ENCODE measurements around the gene BRAP.

The BRAP gene

GRCh38 chr12:111715279-111715678, 29.5 kb upstream of the BRAP start:
- no peak for TF ChIP-seq YY1 (IDR thresholded peaks at IDR 0.05; ENCODE audit: insufficient read depth, insufficient read length)
- no peak for TF ChIP-seq SUZ12 (IDR thresholded peaks at IDR 0.05; ENCODE audit: extremely low read depth, insufficient read depth, insufficient read length)
- TF ChIP-seq ZNF274 (IDR thresholded peaks at IDR 0.05; ENCODE audit: low read depth, low read length), result no peak
- H3K9me3 ChIP-seq (ENCODE audit: insufficient read depth, low read length), result peaks cover 7% of the 10 kb centered on the region
- peaks cover 62% of the 10 kb centered on the region for H3K36me3 ChIP-seq (ENCODE audit: insufficient read depth, insufficient read length, low read length)
- H3K4me3 ChIP-seq (ENCODE audit: insufficient read length, low read depth), result no peak overlapping the region
- DNase-seq (ENCODE audit: low read depth, low spot score), result no peak
- H3K27me3 ChIP-seq (ENCODE audit: insufficient read depth, insufficient read length), result no peaks in the 10 kb centered on the region
- no peak overlapping the region for H3K9ac ChIP-seq (ENCODE audit: insufficient read length, low read depth)
- H3K4me1 ChIP-seq (ENCODE audit: insufficient read depth, insufficient read length), result no peaks in the 10 kb centered on the region

GRCh38 chr12:111706145-111706544, 20.4 kb upstream of the BRAP start:
- H3K36me3 ChIP-seq (ENCODE audit: insufficient read depth, insufficient read length, low read length), result peaks cover 62% of the 10 kb centered on the region
- DNase-seq (ENCODE audit: low read depth, low spot score), result no peak
- H3K27me3 ChIP-seq (ENCODE audit: insufficient read depth, insufficient read length), result no peaks in the 10 kb centered on the region
- no peak overlapping the region for H3K4me3 ChIP-seq (ENCODE audit: insufficient read length, low read depth)
- no peak overlapping the region for H3K9ac ChIP-seq (ENCODE audit: insufficient read length, low read depth)
- H3K4me1 ChIP-seq (ENCODE audit: insufficient read depth, insufficient read length), result no peaks in the 10 kb centered on the region
- H3K9me3 ChIP-seq (ENCODE audit: insufficient read depth, low read length), result no peaks in the 10 kb centered on the region
- TF ChIP-seq YY1 (IDR thresholded peaks at IDR 0.05; ENCODE audit: insufficient read depth, insufficient read length) (no peak), SUZ12 (IDR thresholded peaks at IDR 0.05; ENCODE audit: extremely low read depth, insufficient read depth, insufficient read length) (no peak), ZNF274 (IDR thresholded peaks at IDR 0.05; ENCODE audit: low read depth, low read length) (no peak)

DNA sequence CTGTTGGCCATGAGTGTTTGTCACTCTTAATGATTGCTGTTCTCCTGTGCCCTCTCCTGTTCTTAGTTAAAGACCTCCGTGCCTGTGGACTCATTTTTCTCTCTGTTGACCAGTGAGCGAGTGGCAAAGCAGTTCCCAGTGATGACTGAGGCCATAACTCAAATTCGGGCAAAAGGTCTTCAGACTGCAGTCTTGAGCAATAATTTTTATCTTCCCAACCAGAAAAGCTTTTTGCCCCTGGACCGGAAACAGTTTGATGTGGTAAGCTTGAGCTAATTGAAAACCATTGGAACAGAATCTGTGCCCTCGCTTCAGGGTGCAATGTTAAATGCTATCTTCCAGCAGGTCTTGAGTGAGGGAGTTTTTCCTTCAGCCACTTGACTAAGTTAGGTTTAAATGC, 19.9 kb upstream of the BRAP start:
- no peak for DNase-seq (ENCODE audit: low read depth, low spot score)
- H3K4me3 ChIP-seq (ENCODE audit: insufficient read length, low read depth), result no peak overlapping the region
- peaks cover 63% of the 10 kb centered on the region for H3K36me3 ChIP-seq (ENCODE audit: insufficient read depth, insufficient read length, low read length)
- TF ChIP-seq YY1 (IDR thresholded peaks at IDR 0.05; ENCODE audit: insufficient read depth, insufficient read length), result no peak
- TF ChIP-seq SUZ12 (IDR thresholded peaks at IDR 0.05; ENCODE audit: extremely low read depth, insufficient read depth, insufficient read length), result no peak
- no peak for TF ChIP-seq ZNF274 (IDR thresholded peaks at IDR 0.05; ENCODE audit: low read depth, low read length)
- H3K4me1 ChIP-seq (ENCODE audit: insufficient read depth, insufficient read length), result no peaks in the 10 kb centered on the region
- H3K9me3 ChIP-seq (ENCODE audit: insufficient read depth, low read length), result no peaks in the 10 kb centered on the region
- H3K27me3 ChIP-seq (ENCODE audit: insufficient read depth, insufficient read length), result no peaks in the 10 kb centered on the region
- no peak overlapping the region for H3K9ac ChIP-seq (ENCODE audit: insufficient read length, low read depth)

DNA sequence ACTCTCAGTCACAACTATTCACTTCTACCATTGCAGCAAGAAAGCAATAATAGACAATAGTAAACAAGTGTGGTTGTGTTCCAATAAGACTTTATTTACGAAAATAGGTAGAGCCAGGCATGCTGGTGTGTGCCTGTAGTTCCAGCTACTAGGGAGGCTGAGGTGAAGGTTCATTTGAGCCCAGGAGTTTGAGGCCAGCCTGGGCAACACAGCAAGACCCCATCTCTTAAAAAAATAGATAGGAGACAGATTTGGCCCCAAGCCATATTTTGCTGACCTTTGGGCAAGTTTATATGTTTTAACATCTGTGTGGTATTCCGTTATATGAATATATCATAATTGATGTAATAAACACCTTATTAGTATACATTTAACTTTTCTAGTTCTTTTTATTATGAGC, 14.2 kb upstream of the BRAP start:
- H3K27me3 ChIP-seq (ENCODE audit: insufficient read depth, insufficient read length), result no peaks in the 10 kb centered on the region
- TF ChIP-seq SUZ12 (IDR thresholded peaks at IDR 0.05; ENCODE audit: extremely low read depth, insufficient read depth, insufficient read length) (no peak), ZNF274 (IDR thresholded peaks at IDR 0.05; ENCODE audit: low read depth, low read length) (no peak), YY1 (IDR thresholded peaks at IDR 0.05; ENCODE audit: insufficient read depth, insufficient read length) (no peak)
- peaks cover 52% of the 10 kb centered on the region for H3K36me3 ChIP-seq (ENCODE audit: insufficient read depth, insufficient read length, low read length)
- DNase-seq (ENCODE audit: low read depth, low spot score), result no peak
- no peak overlapping the region for H3K4me3 ChIP-seq (ENCODE audit: insufficient read length, low read depth)
- H3K4me1 ChIP-seq (ENCODE audit: insufficient read depth, insufficient read length), result no peaks in the 10 kb centered on the region
- no peak overlapping the region for H3K9ac ChIP-seq (ENCODE audit: insufficient read length, low read depth)
- H3K9me3 ChIP-seq (ENCODE audit: insufficient read depth, low read length), result no peaks in the 10 kb centered on the region

DNA sequence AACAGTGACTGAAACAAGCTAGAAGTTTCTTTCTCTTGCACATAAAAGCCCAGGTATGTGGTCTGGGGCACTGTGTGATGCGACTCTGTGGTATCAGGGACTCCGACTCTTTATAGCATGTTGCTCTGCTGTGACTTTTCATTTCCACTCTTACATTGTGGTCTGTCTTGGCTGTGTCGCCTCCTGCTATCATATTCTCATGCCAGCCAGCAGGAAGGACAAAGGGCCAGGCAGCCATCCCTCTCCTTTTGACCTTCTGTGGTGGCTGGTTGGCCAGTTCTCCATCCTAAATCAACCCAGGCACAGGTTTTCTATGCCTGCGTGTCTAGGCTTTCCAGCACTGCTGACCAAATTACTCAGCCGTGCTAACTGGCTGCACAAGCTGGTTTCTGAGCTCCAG, 8.1 kb upstream of the BRAP start:
- no peak overlapping the region for H3K9ac ChIP-seq (ENCODE audit: insufficient read length, low read depth)
- H3K4me1 ChIP-seq (ENCODE audit: insufficient read depth, insufficient read length), result no peaks in the 10 kb centered on the region

DNA sequence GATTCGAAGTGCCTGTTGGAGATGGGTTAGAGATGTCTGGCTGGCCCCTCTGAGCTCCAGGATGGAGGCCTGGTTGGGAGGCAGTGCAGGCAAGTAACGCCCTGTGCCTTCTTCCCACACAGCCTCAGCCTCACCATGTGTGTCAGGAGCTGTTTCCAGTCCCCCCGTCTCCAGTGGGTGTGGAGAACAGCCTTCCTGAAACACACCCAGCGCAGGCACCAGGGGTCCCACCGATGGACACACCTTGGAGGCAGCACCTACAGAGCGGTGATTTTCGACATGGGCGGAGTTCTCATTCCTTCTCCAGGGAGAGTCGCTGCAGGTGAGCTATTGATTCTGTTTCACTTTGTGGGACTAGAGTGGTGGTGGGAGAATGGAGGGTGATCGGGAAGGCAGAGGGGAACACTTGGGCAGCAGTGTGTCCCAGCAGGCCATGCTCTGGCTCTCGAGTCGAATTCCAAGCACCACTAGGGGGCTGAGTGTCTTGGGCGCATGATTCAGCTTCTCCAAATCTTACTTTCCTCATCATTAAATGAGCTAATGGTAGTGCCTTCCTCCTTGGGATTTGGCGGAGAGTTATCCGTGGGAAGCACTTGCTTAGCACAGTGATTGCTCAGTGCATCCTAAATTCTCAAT, 6.9 kb upstream of the BRAP start:
- Histone ChIP-seq H3K36me3 (ENCODE audit: insufficient read depth, insufficient read length, low read length) (peaks cover 44% of the 10 kb centered on the region), H3K4me1 (ENCODE audit: insufficient read depth, insufficient read length) (no peaks in the 10 kb centered on the region), H3K9ac (ENCODE audit: insufficient read length, low read depth) (no peak overlapping the region), H3K4me3 (ENCODE audit: insufficient read length, low read depth) (no peak overlapping the region), H3K27me3 (ENCODE audit: insufficient read depth, insufficient read length) (no peaks in the 10 kb centered on the region), H3K9me3 (ENCODE audit: insufficient read depth, low read length) (no peaks in the 10 kb centered on the region)
- TF ChIP-seq SUZ12 (IDR thresholded peaks at IDR 0.05; ENCODE audit: extremely low read depth, insufficient read depth, insufficient read length) (no peak), ZNF274 (IDR thresholded peaks at IDR 0.05; ENCODE audit: low read depth, low read length) (no peak), YY1 (IDR thresholded peaks at IDR 0.05; ENCODE audit: insufficient read depth, insufficient read length) (no peak)
- DNase-seq (ENCODE audit: low read depth, low spot score), result no peak

More for the DNA sequence above, 8.1 kb upstream of the BRAP start:
- no peaks in the 10 kb centered on the region for H3K9me3 ChIP-seq (ENCODE audit: insufficient read depth, low read length)
- peaks cover 47% of the 10 kb centered on the region for H3K36me3 ChIP-seq (ENCODE audit: insufficient read depth, insufficient read length, low read length)
- H3K27me3 ChIP-seq (ENCODE audit: insufficient read depth, insufficient read length), result no peaks in the 10 kb centered on the region
- TF ChIP-seq SUZ12 (IDR thresholded peaks at IDR 0.05; ENCODE audit: extremely low read depth, insufficient read depth, insufficient read length), result no peak
- TF ChIP-seq ZNF274 (IDR thresholded peaks at IDR 0.05; ENCODE audit: low read depth, low read length), result no peak
- TF ChIP-seq YY1 (IDR thresholded peaks at IDR 0.05; ENCODE audit: insufficient read depth, insufficient read length), result no peak
- H3K4me3 ChIP-seq (ENCODE audit: insufficient read length, low read depth), result no peak overlapping the region
- no peak for DNase-seq (ENCODE audit: low read depth, low spot score)

DNA sequence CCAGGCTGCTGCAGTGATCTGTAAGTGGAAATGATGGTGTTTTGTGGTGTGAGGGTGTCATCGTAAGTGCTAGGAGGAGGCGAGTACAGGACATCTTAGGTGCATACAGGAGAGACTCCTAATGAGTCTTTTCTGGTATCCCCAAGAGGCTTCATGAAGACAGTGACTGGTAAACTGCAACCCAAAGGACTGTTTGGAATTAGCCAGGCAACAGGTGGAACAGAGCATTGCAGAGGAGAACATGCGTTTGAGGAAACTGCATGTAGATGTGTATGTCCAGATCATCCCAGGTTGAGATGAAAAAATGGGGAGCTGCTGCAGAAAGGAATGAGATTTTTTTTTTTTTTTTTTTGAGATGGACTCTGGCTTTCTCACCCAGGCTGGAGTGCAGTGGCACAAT, 5.5 kb upstream of the BRAP start:
- no peak for TF ChIP-seq SUZ12 (IDR thresholded peaks at IDR 0.05; ENCODE audit: extremely low read depth, insufficient read depth, insufficient read length)
- no peak for TF ChIP-seq YY1 (IDR thresholded peaks at IDR 0.05; ENCODE audit: insufficient read depth, insufficient read length)
- no peak for TF ChIP-seq ZNF274 (IDR thresholded peaks at IDR 0.05; ENCODE audit: low read depth, low read length)
- Histone ChIP-seq H3K36me3 (ENCODE audit: insufficient read depth, insufficient read length, low read length) (peaks cover 41% of the 10 kb centered on the region), H3K9me3 (ENCODE audit: insufficient read depth, low read length) (no peaks in the 10 kb centered on the region), H3K27me3 (ENCODE audit: insufficient read depth, insufficient read length) (no peaks in the 10 kb centered on the region), H3K9ac (ENCODE audit: insufficient read length, low read depth) (no peak overlapping the region), H3K4me1 (ENCODE audit: insufficient read depth, insufficient read length) (peaks cover 3% of the 10 kb centered on the region), H3K4me3 (ENCODE audit: insufficient read length, low read depth) (no peak overlapping the region)
- no peak for DNase-seq (ENCODE audit: low read depth, low spot score)
